HG03280 (cell line): ENCODE measurements around the gene CGRRF1.

Source experiments
- ATAC-seq: cut with Tn5 transposase; IDR thresholded peaks from one replicate; pipeline ENCODE4 v1.9.1; 2021; ENCODE audit warnings: mild to moderate bottlenecking, moderate library complexity; ENCODE audit not compliant: unreplicated experiment

Gene CGRRF1, protein sequence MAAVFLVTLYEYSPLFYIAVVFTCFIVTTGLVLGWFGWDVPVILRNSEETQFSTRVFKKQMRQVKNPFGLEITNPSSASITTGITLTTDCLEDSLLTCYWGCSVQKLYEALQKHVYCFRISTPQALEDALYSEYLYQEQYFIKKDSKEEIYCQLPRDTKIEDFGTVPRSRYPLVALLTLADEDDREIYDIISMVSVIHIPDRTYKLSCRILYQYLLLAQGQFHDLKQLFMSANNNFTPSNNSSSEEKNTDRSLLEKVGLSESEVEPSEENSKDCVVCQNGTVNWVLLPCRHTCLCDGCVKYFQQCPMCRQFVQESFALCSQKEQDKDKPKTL

GRCh38 chr14:54509546-54510501 is at the start of gene CGRRF1:
CGRRF1 (plus strand) TSS chr14:54509906; CDS start chr14:54509960, 54 bp downstream.
- peak; percentile 97 for ATAC-seq

GRCh38 chr14:54462048-54462447 is 47.7 kb upstream of the CGRRF1 start:
- no peak for ATAC-seq

GRCh38 chr14:54465654-54466053 is 44.1 kb upstream of the CGRRF1 start:
- no peak for ATAC-seq

DNA sequence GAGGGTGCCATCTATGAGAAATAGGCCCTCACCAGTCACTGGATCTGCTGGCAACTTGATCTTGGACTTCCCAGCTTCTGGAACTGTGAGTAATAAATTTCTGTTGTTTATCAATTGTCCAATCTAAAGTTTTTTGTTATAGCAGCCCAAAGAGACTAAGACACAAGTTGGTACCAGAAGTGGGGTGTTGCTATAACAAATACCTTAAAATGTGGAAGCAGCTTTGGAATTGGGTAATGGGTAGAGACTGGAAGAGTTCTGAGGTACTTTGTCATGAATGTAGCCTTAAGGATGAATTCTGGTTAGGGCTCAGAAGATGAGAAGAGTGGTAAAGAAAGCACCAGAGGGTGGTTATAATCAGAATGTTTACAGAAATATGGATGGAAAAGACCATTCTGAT is 42.4 kb upstream of the CGRRF1 start:
- no peak for ATAC-seq

GRCh38 chr14:54470701-54471100 is 39.0 kb upstream of the CGRRF1 start:
- ATAC-seq = no peak

DNA sequence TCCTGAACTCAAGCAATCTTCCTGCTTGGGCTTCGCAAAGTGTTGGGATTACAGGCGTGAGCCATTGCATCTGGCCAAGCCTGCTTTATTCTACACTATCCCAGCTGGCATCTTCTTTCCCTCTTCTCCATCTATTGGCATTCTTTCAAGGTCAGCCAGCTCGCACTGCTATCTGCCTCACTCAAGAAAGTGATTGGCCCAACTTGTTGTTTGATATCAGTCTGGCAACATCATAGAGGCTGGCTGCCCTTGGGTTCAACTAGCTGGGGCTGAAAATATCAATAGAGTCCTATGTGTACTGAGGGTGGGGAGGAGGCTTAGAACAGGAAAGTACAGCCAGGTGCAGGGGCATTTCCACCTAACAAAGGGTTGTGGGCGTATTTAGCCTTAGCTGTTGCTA is 38.1 kb upstream of the CGRRF1 start:
- no peak for ATAC-seq

- no peak for ATAC-seq
Measured at GRCh38 chr14:54472315-54472714, 37.4 kb upstream of the CGRRF1 start.

DNA sequence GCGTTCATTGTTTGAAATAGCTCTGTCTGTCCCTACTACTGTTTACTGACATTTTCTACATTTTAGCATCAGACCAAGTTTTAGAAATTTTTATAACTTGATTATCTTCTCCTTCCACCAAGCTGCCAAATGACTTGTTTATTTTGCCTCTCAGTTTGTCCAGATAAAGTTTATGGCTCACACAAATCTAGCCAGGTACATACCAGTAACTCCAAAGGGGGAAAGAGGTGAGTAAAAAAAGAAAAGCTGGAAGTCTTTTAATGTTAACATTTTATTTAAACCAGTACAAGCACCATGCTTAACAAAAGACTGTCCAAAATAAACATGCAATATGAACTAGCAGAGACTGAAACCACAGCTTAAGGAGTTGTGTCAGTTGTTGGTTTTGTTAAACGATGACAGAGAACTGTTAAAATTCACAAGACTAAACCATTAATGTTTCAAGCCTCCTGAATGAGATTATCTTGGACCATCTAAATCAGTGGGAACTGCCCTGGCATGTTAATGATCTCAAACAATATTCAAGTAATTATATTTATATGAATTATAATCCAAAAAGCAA is 35.4 kb upstream of the CGRRF1 start:
- no peak for ATAC-seq

DNA sequence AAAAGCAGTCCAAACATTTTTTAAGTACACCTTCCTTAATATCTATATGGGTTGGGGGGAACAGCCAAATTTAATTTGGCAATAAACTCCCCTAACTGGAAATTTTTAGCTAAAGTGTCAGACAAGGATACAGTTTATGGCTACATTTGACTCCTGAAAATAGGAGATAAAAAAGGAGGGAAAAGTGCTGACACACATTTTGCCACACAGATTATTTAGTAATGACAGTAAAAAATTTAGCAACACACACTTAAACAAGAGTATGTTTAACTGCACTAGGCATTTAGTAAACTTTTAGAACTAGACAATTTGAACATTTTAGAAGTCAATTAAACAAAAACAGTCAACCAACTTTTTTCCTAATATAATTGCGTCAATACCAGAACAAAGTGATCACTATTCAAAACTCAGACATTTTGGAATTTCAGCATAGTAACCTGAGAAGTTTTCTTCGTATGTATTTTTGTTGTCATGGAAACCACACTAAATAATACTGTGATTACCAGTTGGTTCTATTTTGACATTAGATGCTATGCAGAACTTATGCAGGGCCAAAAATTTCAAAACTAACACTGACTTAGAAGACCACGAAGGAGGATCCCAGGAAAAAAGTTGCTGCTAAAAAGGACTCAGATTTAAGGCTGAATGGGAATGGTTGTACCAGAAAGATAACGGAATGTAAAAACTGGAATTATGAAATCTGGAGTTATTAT is 34.4 kb upstream of the CGRRF1 start:
- no peak for ATAC-seq

GRCh38 chr14:54475911-54476310 is 33.8 kb upstream of the CGRRF1 start:
- no peak for ATAC-seq

DNA sequence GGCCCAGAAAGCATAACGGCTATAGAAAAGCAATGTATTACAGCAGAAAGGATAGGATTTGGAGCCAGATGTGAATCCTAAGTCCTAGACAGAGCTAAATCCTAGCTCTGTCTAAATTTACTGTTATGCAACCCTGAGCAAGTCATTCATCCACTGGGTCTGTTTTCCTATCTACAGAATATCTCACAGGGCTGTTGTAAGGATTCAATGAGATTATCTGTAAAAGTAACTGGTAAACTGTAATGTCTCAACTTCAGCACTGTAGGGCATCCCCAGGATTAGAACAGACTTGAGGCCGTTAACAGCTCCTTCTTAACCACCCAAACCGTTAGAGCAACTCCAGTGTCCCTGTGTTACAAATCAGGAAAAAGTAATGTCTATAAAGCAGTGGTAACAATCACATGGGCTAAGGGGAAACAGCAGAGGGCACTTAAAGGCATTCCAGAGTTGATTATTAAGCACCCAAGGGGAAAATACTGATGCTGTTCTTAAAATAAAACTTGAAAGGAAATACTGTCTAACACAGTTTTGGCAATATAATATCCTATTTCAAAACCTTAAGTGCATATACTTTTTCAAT is 31.0 kb upstream of the CGRRF1 start:
- ATAC-seq = no peak

DNA sequence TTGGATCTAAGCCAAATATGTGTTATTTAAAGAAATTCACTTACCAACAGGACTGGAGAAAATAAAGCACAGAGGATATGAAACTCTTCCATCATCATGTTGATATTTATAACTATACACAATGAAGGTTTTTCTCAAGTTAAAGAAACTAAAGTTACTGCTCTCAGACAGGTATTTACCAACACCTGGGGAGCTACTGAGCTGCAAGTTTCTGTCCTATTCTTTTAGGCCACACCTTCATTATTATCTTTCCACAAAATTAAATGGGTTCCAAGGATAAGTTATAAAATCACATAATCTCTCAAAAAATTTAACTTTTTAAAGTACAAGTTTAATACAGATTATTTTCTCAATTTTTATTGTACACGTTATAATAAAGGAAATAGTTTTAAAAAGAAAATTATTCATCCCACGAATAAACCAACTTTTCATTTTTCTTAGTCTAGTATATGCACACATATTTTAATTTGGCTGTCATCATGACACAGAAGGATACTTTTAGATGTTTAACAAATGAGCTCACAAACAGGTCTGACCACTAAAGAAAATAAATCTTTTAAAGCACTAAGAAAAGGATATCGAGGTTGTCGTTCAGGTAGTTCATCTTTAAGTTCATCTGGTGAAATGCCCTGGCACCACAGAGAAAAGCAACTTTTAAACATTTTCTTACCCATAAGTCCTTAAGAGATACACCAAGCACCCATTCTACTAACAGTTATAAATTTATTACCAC is 28.7 kb upstream of the CGRRF1 start:
- no peak for ATAC-seq

DNA sequence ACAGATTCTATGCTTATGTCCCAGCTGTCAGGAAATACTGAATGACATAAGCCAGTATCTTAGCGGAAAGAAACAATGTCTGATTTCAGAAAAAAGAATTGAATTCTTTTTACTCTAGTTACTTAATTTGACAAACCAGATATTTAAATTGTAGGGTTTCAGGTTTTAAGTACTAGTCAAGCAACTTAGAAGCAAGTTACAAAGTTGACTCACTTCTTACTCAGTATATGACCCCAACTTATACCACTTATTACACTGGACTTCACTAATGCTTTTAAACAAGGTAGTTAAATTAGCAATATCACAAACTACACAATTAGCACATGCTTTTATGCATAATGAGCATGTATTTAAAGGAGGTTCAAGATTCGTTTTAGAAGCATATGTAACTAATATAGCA is 28.0 kb upstream of the CGRRF1 start:
- ATAC-seq = no peak

GRCh38 chr14:54483073-54483745 is 26.5 kb upstream of the CGRRF1 start:
- ATAC-seq = no peak

- no peak for ATAC-seq
Measured at GRCh38 chr14:54483846-54484245, 25.9 kb upstream of the CGRRF1 start.

GRCh38 chr14:54486685-54487084 is 23.0 kb upstream of the CGRRF1 start:
- ATAC-seq = no peak

- ATAC-seq = no peak
Measured at GRCh38 chr14:54487771-54488170, 21.9 kb upstream of the CGRRF1 start.

DNA sequence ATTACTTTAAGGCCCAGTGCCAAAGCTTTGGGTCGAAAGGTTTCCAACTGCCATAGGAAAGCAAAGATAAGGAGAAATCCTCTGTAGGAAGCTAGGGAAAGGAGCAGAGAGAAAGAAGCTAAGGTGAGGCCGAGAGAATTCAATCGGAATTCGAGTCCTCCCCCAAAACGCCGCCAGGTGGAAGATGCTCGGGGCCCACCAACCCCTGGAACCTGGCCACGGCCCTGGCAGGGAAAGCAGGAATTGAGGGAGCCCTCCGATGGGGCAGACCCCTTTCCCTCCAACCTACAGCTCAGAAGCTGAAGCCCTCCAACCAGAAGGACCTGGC is 21.4 kb upstream of the CGRRF1 start:
- ATAC-seq = no peak

DNA sequence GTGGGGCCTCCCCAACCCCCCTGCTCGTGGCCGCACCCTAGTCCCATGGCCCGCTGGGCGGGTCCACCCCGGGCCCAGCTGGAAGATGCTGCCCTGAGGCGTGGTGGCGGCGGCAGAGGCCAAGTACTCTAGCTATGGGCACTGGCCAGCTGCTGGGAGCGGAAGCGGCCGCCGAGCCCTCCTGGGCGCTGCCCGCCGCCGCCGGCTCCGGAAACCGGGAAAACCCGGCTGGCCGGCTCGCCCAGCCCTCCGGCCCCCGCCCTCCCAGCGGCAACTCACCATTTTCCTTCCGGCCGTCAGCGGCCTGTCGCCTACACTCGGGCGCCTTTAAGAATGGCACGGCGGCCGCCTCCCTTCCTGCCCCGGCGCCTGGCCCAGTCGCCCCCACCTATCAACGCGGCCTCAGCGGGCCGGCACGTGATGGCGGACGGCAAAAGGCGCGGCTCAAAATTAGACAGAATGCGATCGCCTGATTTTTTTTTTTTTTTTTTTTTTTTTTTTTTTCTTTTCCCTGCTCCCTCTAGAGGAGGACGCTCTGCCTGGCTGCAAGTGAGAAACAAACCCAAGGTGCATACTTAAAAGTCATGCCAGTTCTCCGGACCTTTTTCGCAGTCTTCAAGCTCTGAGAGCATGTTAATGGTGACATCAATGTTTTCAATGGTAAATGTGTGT is 20.9 kb upstream of the CGRRF1 start, which contains the start of gene GMFB:
TSS of gene GMFB (minus strand) at position 335 of the 672 bp plus-strand sequence. CDS start at position 282, 53 bp downstream.
- peak; percentile 95 for ATAC-seq
